Left lung (tissue), 10 donors: ENCODE results near the gene MAP7D1. TPM values are rescaled to one million over a fixed set of nuclear protein-coding genes. Genes with fewer than 3 reads are reported as not detected.

Experiments
- ATAC-seq: fragments of 200-7000 bp; cut with Tn5 transposase; one replicate; pipeline ENCODE4 v1.9.1; 2020; ENCODE audit warnings: moderate library complexity
- DNase-seq, 4 donors: peaks; one replicate each; pipeline ENCODE4 v3.0.0-alpha.2; 2013 to 2020
- H3K27ac ChIP-seq, 2 donors: fragments of 200-600 bp; sonication (generic) in 1 of 2; one replicate each; pipeline versions ENCODE4 v1.5.0 to v1.8.0; 2020 to 2021
- H3K27me3 ChIP-seq, 2 donors: fragments of 200-600 bp; sonication (generic) in 1 of 2; one replicate each; pipeline versions ENCODE4 v1.5.0 to v1.8.0; 2020 to 2021
- H3K36me3 ChIP-seq, 2 donors: fragments of 200-600 bp; sonication (generic) in 1 of 2; one replicate each; pipeline versions ENCODE4 v1.5.0 to v1.8.0; 2020 to 2021
- H3K4me1 ChIP-seq, 2 donors: fragments of 200-600 bp; one replicate each; pipeline ENCODE4 v1.8.0; 2021
- H3K4me3 ChIP-seq, 2 donors: fragments of 200-600 bp; sonication (generic) in 1 of 2; one replicate each; pipeline versions ENCODE4 v1.5.0 to v1.8.0; 2020 to 2021; ENCODE audit warnings: mild to moderate bottlenecking in 1 of 2
- H3K9me3 ChIP-seq, 2 donors: fragments of 200-600 bp; sonication (generic) in 1 of 2; one replicate each; pipeline versions ENCODE4 v1.5.0 to v1.8.0; 2020 to 2021
- CTCF ChIP-seq, 2 donors: fragments of 200-600 bp; sonication (generic) in 1 of 2; IDR thresholded peaks; one replicate each; pipeline versions ENCODE4 v1.5.0 to v1.8.0; 2021; ENCODE audit warnings: antibody characterized with exemption in 2 of 2
- intact Hi-C, 2 donors: fragments of 100-400 bp; cut with DNase I; formaldehyde crosslinking; loops; one replicate each; pipeline versions ENCODE4 v1.11.2 to v1.14.2; 2022
- polyA plus RNA-seq, 6 donors: library from polyadenylated mRNA; unstranded; fragments of 120-200 nt; gene quantifications; one replicate each; pipeline ENCODE4 v1.2.1, GENCODE V29; 2013; ENCODE audit not compliant: insufficient read length in 6 of 6
- total RNA-seq, 2 donors: library from RNA; stranded (reverse); fragmentation: NEBNext Ultra II Directional; extraction: Animal tissue kit (Norgen Biotek cat#: 25700); gene quantifications; one replicate each; pipeline ENCODE4 v1.2.1, GENCODE V29; 2021
- donor health status: DM: no; HTN: yes; CAD: no.
- donor health status: DM: no; HTN: no; CAD: no.

MAP7D1 gene
- total and polyA plus RNA-seq, 8 donors: 54.6 to 147 (median 79.7) TPM

- TF ChIP-seq CTCF (IDR thresholded peaks at IDR 0.05): no peak
- Histone ChIP-seq H3K4me3 (no peak overlapping the region), H3K36me3 (peaks cover 0 to 5% of the 10 kb centered on the region in 2 donors), H3K9me3 (no peaks in the 10 kb centered on the region), H3K27ac (no peak overlapping the region), H3K27me3 (no peaks in the 10 kb centered on the region), H3K4me1 (peaks cover 43 to 75% of the 10 kb centered on the region in 2 donors)
- DNase-seq (no peak), ATAC-seq (no peak)
- intact Hi-C loops: loop anchor here in 1 of 2 donors (10.0 kb wide), 1 partner anchor 130 kb away; no protein-coding TSS in a partner anchor
Measured at GRCh38 chr1:36154335-36154734, 1.6 kb upstream of the MAP7D1 start.

GRCh38 chr1:36154765-36155407 lies 1.1 kb upstream of the MAP7D1 start:
- TF ChIP-seq CTCF (IDR thresholded peaks at IDR 0.05): no peak
- no peak for DNase-seq
- Histone ChIP-seq H3K4me3 (peak overlapping the region; percentile 99 to 100), H3K9me3 (no peaks in the 10 kb centered on the region), H3K27me3 (no peaks in the 10 kb centered on the region), H3K4me1 (peaks cover 40 to 78% of the 10 kb centered on the region in 2 donors), H3K27ac (peak overlapping the region; percentile 98), H3K36me3 (peaks cover 0 to 11% of the 10 kb centered on the region in 2 donors)
- intact Hi-C loops: loop anchor here in 1 of 2 donors (10.0 kb wide), 1 partner anchor 130 kb away; no protein-coding TSS in a partner anchor
- no peak for ATAC-seq

GRCh38 chr1:36156329-36157114 lies 562 bp downstream of the MAP7D1 start:
- intact Hi-C loops: loop anchor here in 1 of 2 donors (10.0 kb wide), 1 partner anchor 128 kb away; no protein-coding TSS in a partner anchor
- Histone ChIP-seq H3K4me3 (peak overlapping the region; percentile 99 to 100), H3K9me3 (no peaks in the 10 kb centered on the region), H3K27me3 (no peaks in the 10 kb centered on the region), H3K27ac (peak overlapping the region; percentile 98), H3K4me1 (peaks cover 43 to 78% of the 10 kb centered on the region in 2 donors), H3K36me3 (peaks cover 0 to 12% of the 10 kb centered on the region in 2 donors)
- no peak for TF ChIP-seq CTCF (IDR thresholded peaks at IDR 0.05)
- peak; percentile 63 for ATAC-seq
- DNase-seq: peak; percentile 78 to 91 (median 84)

GRCh38 chr1:36157115-36157903 lies 1.3 kb downstream of the MAP7D1 start:
- Histone ChIP-seq H3K27ac (peak overlapping the region; percentile 98), H3K4me1 (peaks cover 42 to 76% of the 10 kb centered on the region in 2 donors), H3K36me3 (peaks cover 0 to 12% of the 10 kb centered on the region in 2 donors), H3K9me3 (no peaks in the 10 kb centered on the region), H3K4me3 (peak overlapping the region; percentile 99 to 100), H3K27me3 (no peaks in the 10 kb centered on the region)
- intact Hi-C loops: loop anchor here in 1 of 2 donors (10.0 kb wide), 1 partner anchor 127 kb away; no protein-coding TSS in a partner anchor
- DNase-seq (peak in 1 of 4 donors; percentile 52), ATAC-seq (peak; percentile 1)
- TF ChIP-seq CTCF (IDR thresholded peaks at IDR 0.05): no peak
